BLaER1 (cell line): ENCODE results near the gene SMIM1.

Source experiments
- H3K27ac ChIP-seq: shearing (Covaris generic); formaldehyde crosslinking; 2 replicates; pipeline ENCODE4 v1.8.1; 2022
- H3K27me3 ChIP-seq: shearing (Covaris generic); formaldehyde crosslinking; 2 replicates; pipeline ENCODE4 v1.8.1; 2022
- H3K36me3 ChIP-seq: shearing (Covaris generic); formaldehyde crosslinking; 2 replicates; pipeline ENCODE4 v1.8.1; 2022
- H3K4me1 ChIP-seq: shearing (Covaris generic); formaldehyde crosslinking; 2 replicates; pipeline ENCODE4 v1.8.1; 2022
- H3K4me2 ChIP-seq: shearing (Covaris generic); formaldehyde crosslinking; 2 replicates; pipeline ENCODE4 v1.8.1; 2022
- H3K4me3 ChIP-seq: shearing (Covaris generic); formaldehyde crosslinking; 2 replicates; pipeline ENCODE4 v1.8.1; 2022
- H3K9ac ChIP-seq: shearing (Covaris generic); formaldehyde crosslinking; 2 replicates; pipeline ENCODE4 v1.8.1; 2022
- H3K9me3 ChIP-seq: shearing (Covaris generic); formaldehyde crosslinking; 2 replicates; pipeline ENCODE4 v1.8.1; 2022
- H4K20me1 ChIP-seq: shearing (Covaris generic); formaldehyde crosslinking; 2 replicates; pipeline ENCODE4 v1.8.1; 2022
- Cebpa-rat ChIP-seq: shearing (Covaris generic); IDR thresholded peaks from 2 replicates; pipeline ENCODE4 v1.8.1; 2022

Gene SMIM1

GRCh38 chr1:3767328-3767925, 5.1 kb upstream of the SMIM1 start:
- Histone ChIP-seq H4K20me1 (no peaks in the 10 kb centered on the region), H3K4me2 (no peak overlapping the region), H3K27ac (no peak overlapping the region), H3K9me3 (no peaks in the 10 kb centered on the region), H3K4me3 (no peak overlapping the region), H3K9ac (no peak overlapping the region), H3K4me1 (peaks cover 44% of the 10 kb centered on the region), H3K36me3 (no peaks in the 10 kb centered on the region), H3K27me3 (peaks cover 5% of the 10 kb centered on the region; the same call in 1 of the 2 replicates)
- no peak for TF ChIP-seq Cebpa-rat

GRCh38 chr1:3768811-3769390, 3.6 kb upstream of the SMIM1 start:
- H3K4me2 ChIP-seq = peak overlapping the region; percentile 95
- no peaks in the 10 kb centered on the region for H3K36me3 ChIP-seq
- no peak overlapping the region for H3K4me3 ChIP-seq
- H3K9me3 ChIP-seq = no peaks in the 10 kb centered on the region
- no peak overlapping the region for H3K9ac ChIP-seq
- H3K27ac ChIP-seq = no peak overlapping the region
- no peak for TF ChIP-seq Cebpa-rat
- peaks cover 5% of the 10 kb centered on the region; the same call in 1 of the 2 replicates for H3K27me3 ChIP-seq
- H3K4me1 ChIP-seq = peaks cover 55% of the 10 kb centered on the region
- H4K20me1 ChIP-seq = peaks cover 11% of the 10 kb centered on the region

GRCh38 chr1:3770047-3770765, 2.3 kb upstream of the SMIM1 start:
- H3K4me2 ChIP-seq = peak overlapping the region; percentile 95
- H3K36me3 ChIP-seq = no peaks in the 10 kb centered on the region
- H3K4me3 ChIP-seq = no peak overlapping the region
- no peak overlapping the region for H3K27ac ChIP-seq
- no peak overlapping the region; the same call in 1 of the 2 replicates for H3K9ac ChIP-seq
- peaks cover 21% of the 10 kb centered on the region for H4K20me1 ChIP-seq
- peaks cover 68% of the 10 kb centered on the region for H3K4me1 ChIP-seq
- no peaks in the 10 kb centered on the region for H3K9me3 ChIP-seq
- TF ChIP-seq Cebpa-rat = no peak
- peaks cover 5% of the 10 kb centered on the region; the same call in 1 of the 2 replicates for H3K27me3 ChIP-seq

- H3K4me2 ChIP-seq = peak overlapping the region; percentile 95
- TF ChIP-seq Cebpa-rat = no peak
- no peaks in the 10 kb centered on the region for H3K36me3 ChIP-seq
- H3K4me1 ChIP-seq = peaks cover 79% of the 10 kb centered on the region
- no peaks in the 10 kb centered on the region for H3K27me3 ChIP-seq
- peaks cover 33% of the 10 kb centered on the region for H4K20me1 ChIP-seq
- peak overlapping the region; percentile 70 for H3K27ac ChIP-seq
- peak overlapping the region; percentile 71 for H3K4me3 ChIP-seq
- H3K9me3 ChIP-seq = no peaks in the 10 kb centered on the region
- peak overlapping the region; percentile 69 for H3K9ac ChIP-seq
Measured at GRCh38 chr1:3771108-3772026, 1.2 kb upstream of the SMIM1 start.

GRCh38 chr1:3772027-3772714, 378 bp upstream of the SMIM1 start:
- H3K27ac ChIP-seq = peak overlapping the region; percentile 70
- H3K27me3 ChIP-seq = no peaks in the 10 kb centered on the region
- TF ChIP-seq Cebpa-rat = no peak
- H3K36me3 ChIP-seq = no peaks in the 10 kb centered on the region
- H3K9me3 ChIP-seq = no peaks in the 10 kb centered on the region
- peaks cover 87% of the 10 kb centered on the region for H3K4me1 ChIP-seq
- peak overlapping the region; percentile 97 for H3K4me2 ChIP-seq
- peaks cover 41% of the 10 kb centered on the region for H4K20me1 ChIP-seq
- peak overlapping the region; percentile 71 for H3K4me3 ChIP-seq
- peak overlapping the region; percentile 69 for H3K9ac ChIP-seq

GRCh38 chr1:3773572-3774275, 1.2 kb downstream of the SMIM1 start:
- Histone ChIP-seq H3K4me3 (no peak overlapping the region), H3K9ac (0 out of 2 replicates have a peak overlapping the region, but pooled peaks have one; percentile 15), H3K4me1 (peaks cover 96% of the 10 kb centered on the region), H3K9me3 (no peaks in the 10 kb centered on the region), H3K36me3 (peaks cover 9% of the 10 kb centered on the region), H3K27ac (no peak overlapping the region), H3K27me3 (no peaks in the 10 kb centered on the region), H3K4me2 (peak overlapping the region; percentile 97), H4K20me1 (peaks cover 57% of the 10 kb centered on the region)
- no peak for TF ChIP-seq Cebpa-rat

GRCh38 chr1:3774276-3774945, 1.9 kb downstream of the SMIM1 start:
- Histone ChIP-seq H3K27me3 (no peaks in the 10 kb centered on the region), H3K4me1 (peaks cover 89% of the 10 kb centered on the region), H3K9me3 (no peaks in the 10 kb centered on the region), H3K4me2 (peak overlapping the region; percentile 97), H3K36me3 (peaks cover 16% of the 10 kb centered on the region), H3K9ac (0 out of 2 replicates have a peak overlapping the region, but pooled peaks have one; percentile 15), H4K20me1 (peaks cover 63% of the 10 kb centered on the region), H3K4me3 (no peak overlapping the region), H3K27ac (no peak overlapping the region)
- TF ChIP-seq Cebpa-rat = no peak

- H3K9me3 ChIP-seq = no peaks in the 10 kb centered on the region
- H3K4me3 ChIP-seq = peak overlapping the region; percentile 50
- peak overlapping the region; percentile 50; the same call in 1 of the 2 replicates for H3K27ac ChIP-seq
- H3K9ac ChIP-seq = 0 out of 2 replicates have a peak overlapping the region, but pooled peaks have one; percentile 40
- TF ChIP-seq Cebpa-rat = no peak
- peaks cover 70% of the 10 kb centered on the region for H4K20me1 ChIP-seq
- no peaks in the 10 kb centered on the region for H3K27me3 ChIP-seq
- H3K4me1 ChIP-seq = peaks cover 83% of the 10 kb centered on the region
- peaks cover 22% of the 10 kb centered on the region for H3K36me3 ChIP-seq
- peak overlapping the region; percentile 96 for H3K4me2 ChIP-seq
Measured at GRCh38 chr1:3774946-3775489, 2.5 kb downstream of the SMIM1 start.
